T-helper 2 cell treated with Interferon-gamma antibody and Interleukin-4, amounts not matched to agents 5 μg/mL and 100 μg/mL, for 36 hours (primary cell): ENCODE data around the gene SLC25A1.

Experiments used
- DNase-seq: peaks from one replicate; pipeline ENCODE4 v3.0.0; 2021; ENCODE audit warnings: low spot score
- H3K27ac Mint-ChIP-seq: one replicate; pipeline ENCODE4 v1.8.0; 2021; ENCODE audit warnings: mild to moderate bottlenecking, mixed read lengths
- H3K27me3 Mint-ChIP-seq: one replicate; pipeline ENCODE4 v1.8.0; 2021; ENCODE audit warnings: low read depth, mixed read lengths
- H3K36me3 Mint-ChIP-seq: one replicate; pipeline ENCODE4 v1.8.0; 2021; ENCODE audit warnings: low read depth, mixed read lengths
- H3K4me1 Mint-ChIP-seq: one replicate; pipeline ENCODE4 v1.8.0; 2021; ENCODE audit warnings: low read depth, mixed read lengths
- H3K4me3 Mint-ChIP-seq: one replicate; pipeline ENCODE4 v1.8.0; 2022; ENCODE audit warnings: mild to moderate bottlenecking, moderate library complexity, mixed read lengths
- H3K9me3 Mint-ChIP-seq: one replicate; pipeline ENCODE4 v1.8.0; 2021; ENCODE audit warnings: mixed read lengths

SLC25A1 gene

GRCh38 chr22:19180740-19181410 lies 2.3 kb upstream of the SLC25A1 start:
- Mint-ChIP-seq H3K4me1 (peaks cover 19% of the 10 kb centered on the region), H3K36me3 (no peaks in the 10 kb centered on the region), H3K27me3 (peaks cover 2% of the 10 kb centered on the region), H3K4me3 (no peak overlapping the region), H3K27ac (no peak overlapping the region), H3K9me3 (no peaks in the 10 kb centered on the region)
- no peak for DNase-seq

- Mint-ChIP-seq H3K4me1 (peaks cover 19% of the 10 kb centered on the region), H3K27ac (no peak overlapping the region), H3K27me3 (peaks cover 2% of the 10 kb centered on the region), H3K9me3 (no peaks in the 10 kb centered on the region), H3K4me3 (no peak overlapping the region), H3K36me3 (no peaks in the 10 kb centered on the region)
- DNase-seq = no peak
Observed at GRCh38 chr22:19180234-19180633, 1.7 kb upstream of the SLC25A1 start.

GRCh38 chr22:19179497-19180048 lies 1.0 kb upstream of the SLC25A1 start:
- Mint-ChIP-seq H3K27me3 (peaks cover 2% of the 10 kb centered on the region), H3K4me3 (peak overlapping the region; percentile 83), H3K36me3 (no peaks in the 10 kb centered on the region), H3K9me3 (no peaks in the 10 kb centered on the region), H3K4me1 (peaks cover 19% of the 10 kb centered on the region), H3K27ac (peak overlapping the region; percentile 72)
- DNase-seq = peak; percentile 49

DNA sequence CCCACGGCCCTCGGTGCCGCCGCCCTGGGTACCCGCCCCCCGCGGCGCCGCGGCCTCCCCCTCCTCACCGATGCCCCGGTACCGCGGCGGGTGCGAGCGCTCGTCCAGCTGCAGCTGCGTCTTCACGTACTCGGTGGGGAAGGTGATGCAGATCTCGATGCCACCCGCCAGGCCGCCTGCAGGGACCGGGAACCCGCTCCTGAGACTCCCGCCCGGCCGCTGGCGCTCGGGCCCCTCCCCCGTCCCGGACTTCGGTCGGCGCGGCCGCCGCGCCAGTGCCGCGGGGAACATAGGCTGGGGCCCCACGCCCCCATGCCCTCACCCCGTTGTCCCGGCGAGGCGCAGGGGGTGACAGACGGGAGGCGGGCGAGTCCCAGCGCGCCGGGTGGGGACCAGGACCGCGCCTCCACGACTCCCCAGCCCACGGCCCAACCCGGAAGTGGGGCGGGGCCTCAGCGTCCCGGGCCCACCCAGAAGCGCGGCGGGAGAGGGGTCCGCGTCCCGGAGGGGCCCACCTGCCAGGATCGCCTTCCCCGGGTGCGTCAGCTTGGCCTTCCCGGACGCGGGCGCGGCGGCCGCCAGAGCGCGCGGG lies 375 bp downstream of the SLC25A1 start:
- Mint-ChIP-seq H3K4me1 (peaks cover 23% of the 10 kb centered on the region), H3K36me3 (no peaks in the 10 kb centered on the region), H3K27me3 (peaks cover 2% of the 10 kb centered on the region), H3K27ac (no peak overlapping the region), H3K9me3 (no peaks in the 10 kb centered on the region), H3K4me3 (peak overlapping the region; percentile 66)
- peak; percentile 63 for DNase-seq

DNA sequence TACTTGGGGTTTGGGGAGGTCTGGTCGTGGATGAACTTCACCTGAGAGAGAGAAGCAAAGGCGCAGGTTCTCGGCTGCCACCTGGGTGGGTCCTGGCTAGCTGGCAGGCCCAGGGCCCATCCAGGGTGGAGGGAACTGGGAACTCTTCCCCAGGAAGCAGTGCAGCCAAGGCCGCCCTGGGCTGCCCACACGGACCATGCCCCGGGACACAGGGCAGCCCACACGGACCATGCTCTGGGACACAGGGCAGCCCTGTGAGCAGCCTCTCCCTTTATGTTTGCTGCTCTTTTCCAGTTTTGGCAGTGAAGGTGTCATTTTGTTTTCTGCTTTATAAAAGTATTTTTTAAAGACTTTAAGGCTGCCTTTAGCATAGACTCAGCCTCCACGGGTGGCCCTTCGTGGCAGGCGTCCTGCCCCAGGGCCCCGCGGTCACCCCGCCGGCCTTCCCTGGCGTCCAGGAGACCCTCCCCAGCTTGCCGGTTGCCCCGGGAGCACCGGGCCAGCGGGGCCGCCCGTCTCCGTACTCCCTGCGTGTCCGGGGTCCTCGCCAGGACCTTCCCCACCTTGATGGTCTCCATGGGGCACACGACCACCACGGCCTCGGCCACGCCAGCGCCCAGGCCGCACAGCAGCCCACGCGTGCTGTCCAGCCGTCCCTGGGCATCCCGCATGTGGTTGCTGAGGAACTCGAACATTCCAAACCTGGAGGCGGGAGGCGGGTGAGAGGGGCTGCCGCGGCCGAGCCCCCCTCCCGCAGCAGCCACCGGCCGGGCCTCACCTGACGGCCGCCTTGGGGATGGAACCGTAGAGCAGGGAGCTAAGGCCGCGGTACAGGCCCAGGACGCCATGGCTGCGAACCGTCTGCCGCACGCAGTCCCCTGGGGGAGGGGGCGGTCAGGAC lies 1.1 kb downstream of the SLC25A1 start:
- H3K9me3 Mint-ChIP-seq = no peaks in the 10 kb centered on the region
- peaks cover 26% of the 10 kb centered on the region for H3K4me1 Mint-ChIP-seq
- H3K27ac Mint-ChIP-seq = no peak overlapping the region
- H3K27me3 Mint-ChIP-seq = no peaks in the 10 kb centered on the region
- DNase-seq = no peak
- H3K4me3 Mint-ChIP-seq = peak overlapping the region; percentile 66
- H3K36me3 Mint-ChIP-seq = no peaks in the 10 kb centered on the region

DNA sequence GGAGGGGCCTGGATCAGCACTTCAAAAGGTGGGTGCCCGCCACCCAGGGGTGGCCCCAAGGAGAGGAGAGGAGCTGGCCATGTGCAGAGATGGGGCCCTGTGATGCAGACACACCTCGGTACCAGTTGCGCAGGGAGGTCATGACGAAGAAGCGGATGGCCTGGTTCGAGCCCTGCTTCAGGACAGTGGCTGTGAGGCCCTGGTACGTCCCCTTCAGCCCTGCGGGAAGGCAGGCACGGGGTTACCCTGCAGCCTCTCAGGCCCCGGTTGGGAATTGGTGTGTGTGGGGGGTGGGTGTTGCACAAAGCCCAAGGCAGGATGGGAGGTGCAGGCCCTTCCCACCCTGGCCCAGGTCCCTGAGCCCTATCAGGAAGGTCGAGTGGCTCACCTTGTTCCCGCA lies 1.8 kb downstream of the SLC25A1 start:
- H3K36me3 Mint-ChIP-seq = peaks cover 2% of the 10 kb centered on the region
- peak overlapping the region; percentile 63 for H3K4me3 Mint-ChIP-seq
- no peaks in the 10 kb centered on the region for H3K9me3 Mint-ChIP-seq
- H3K27me3 Mint-ChIP-seq = no peaks in the 10 kb centered on the region
- H3K4me1 Mint-ChIP-seq = peaks cover 25% of the 10 kb centered on the region
- no peak overlapping the region for H3K27ac Mint-ChIP-seq
- DNase-seq = no peak

- Mint-ChIP-seq H3K27me3 (no peaks in the 10 kb centered on the region), H3K36me3 (peaks cover 2% of the 10 kb centered on the region), H3K9me3 (no peaks in the 10 kb centered on the region), H3K4me1 (peaks cover 22% of the 10 kb centered on the region), H3K27ac (peak overlapping the region; percentile 78), H3K4me3 (peak overlapping the region; percentile 63)
- DNase-seq = no peak
Observed at GRCh38 chr22:19176175-19176643, 2.3 kb downstream of the SLC25A1 start.

DNA sequence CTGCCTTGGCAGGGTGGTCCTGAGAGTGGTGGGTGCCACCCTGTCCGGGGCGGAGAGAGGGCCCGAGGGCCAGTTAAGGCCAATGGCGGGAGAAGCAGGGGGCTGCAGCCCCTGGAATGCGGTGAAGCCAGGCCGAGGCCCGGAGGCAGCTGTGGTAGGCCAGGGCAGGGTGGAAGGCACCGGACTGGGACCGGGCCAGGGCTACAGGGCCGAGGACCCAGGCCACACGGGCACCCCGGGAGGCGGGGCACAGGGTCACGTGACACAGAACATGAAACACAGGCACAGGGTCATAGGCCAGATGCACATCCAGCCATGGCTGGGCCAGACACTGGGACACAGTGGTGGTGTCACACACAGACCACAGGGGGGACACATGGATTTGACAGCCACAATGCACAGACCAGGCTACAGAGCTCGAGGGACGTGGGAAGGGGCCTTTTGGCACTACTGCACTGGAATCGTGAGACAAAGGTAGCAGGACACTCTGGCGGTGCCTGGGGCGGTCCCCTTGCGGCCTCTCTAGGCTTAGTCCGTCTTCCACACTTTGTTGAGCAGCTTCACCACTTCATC lies 2.8 kb downstream of the SLC25A1 start:
- Mint-ChIP-seq H3K4me3 (peak overlapping the region; percentile 48), H3K27ac (peak overlapping the region; percentile 78), H3K27me3 (no peaks in the 10 kb centered on the region), H3K4me1 (peaks cover 22% of the 10 kb centered on the region), H3K36me3 (peaks cover 2% of the 10 kb centered on the region), H3K9me3 (no peaks in the 10 kb centered on the region)
- no peak for DNase-seq

- Mint-ChIP-seq H3K27me3 (peaks cover 5% of the 10 kb centered on the region), H3K4me3 (no peak overlapping the region), H3K4me1 (peaks cover 28% of the 10 kb centered on the region), H3K9me3 (no peaks in the 10 kb centered on the region), H3K36me3 (peaks cover 2% of the 10 kb centered on the region), H3K27ac (no peak overlapping the region)
- DNase-seq = no peak
Observed at GRCh38 chr22:19175026-19175601, 3.4 kb downstream of the SLC25A1 start.

DNA sequence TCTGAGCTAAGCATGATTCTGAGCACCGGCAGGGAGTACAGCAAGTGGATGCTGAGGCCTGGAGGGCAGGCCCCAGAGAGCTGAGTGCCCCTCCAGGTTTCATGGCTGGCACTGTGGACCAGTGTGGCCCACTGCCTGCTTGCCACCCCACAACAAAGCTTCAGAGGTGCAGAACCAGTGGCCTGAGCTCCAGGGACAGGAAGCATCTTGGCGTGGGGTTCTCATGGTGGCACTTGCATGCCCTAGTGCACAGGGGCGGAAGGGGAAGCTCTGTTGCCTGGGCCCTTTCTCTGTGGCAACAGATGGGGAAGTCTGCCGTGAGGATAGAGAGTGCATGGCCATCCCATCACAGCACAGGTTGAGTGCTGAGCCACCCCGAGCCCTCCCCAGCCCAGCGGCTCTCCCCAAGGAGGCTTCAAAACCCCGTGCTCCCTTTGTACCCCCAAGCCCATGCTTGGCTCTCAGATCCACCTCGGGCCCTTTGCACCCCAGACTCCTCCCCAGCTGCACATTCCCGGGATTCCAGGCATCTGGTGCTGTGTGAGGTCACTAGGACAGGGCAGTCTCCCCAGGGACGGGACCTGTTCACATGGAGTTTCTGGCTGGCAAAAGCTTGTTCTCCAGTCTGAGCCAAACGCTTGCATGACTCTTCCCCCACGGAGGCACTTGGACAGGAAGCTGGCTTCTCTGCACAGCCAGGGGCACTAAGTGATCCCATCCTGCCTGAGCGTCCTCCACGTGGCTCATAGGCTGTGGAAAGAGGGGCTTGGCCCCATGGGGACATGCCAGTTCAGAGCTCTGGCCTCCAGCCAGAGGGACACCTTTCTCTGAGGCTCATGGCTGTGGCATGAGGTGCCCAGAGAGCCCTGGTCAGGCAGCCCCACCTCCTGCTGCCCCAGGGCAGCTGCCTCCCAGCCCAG lies 4.2 kb downstream of the SLC25A1 start:
- no peak for DNase-seq
- Mint-ChIP-seq H3K4me1 (peaks cover 24% of the 10 kb centered on the region), H3K36me3 (peaks cover 2% of the 10 kb centered on the region), H3K27me3 (peaks cover 11% of the 10 kb centered on the region), H3K9me3 (no peaks in the 10 kb centered on the region), H3K4me3 (peak overlapping the region; percentile 2), H3K27ac (no peak overlapping the region)

GRCh38 chr22:19173047-19174035 lies 5.2 kb downstream of the SLC25A1 start:
- Mint-ChIP-seq H3K4me3 (peak overlapping the region; percentile 94), H3K36me3 (peaks cover 2% of the 10 kb centered on the region), H3K9me3 (no peaks in the 10 kb centered on the region), H3K27ac (peak overlapping the region; percentile 91), H3K27me3 (peaks cover 20% of the 10 kb centered on the region), H3K4me1 (peaks cover 23% of the 10 kb centered on the region)
- no peak for DNase-seq
